GM18909 (cell line): Measurements from ENCODE around the gene EOGT.
A peak's percentile ranks its signal among the peaks of the same experiment; 100 is the strongest.

Experiments used
- ATAC-seq: cut with Tn5 transposase; IDR thresholded peaks from one replicate; pipeline ENCODE4 v1.9.1; 2021; ENCODE audit warnings: mild to moderate bottlenecking; ENCODE audit not compliant: unreplicated experiment, poor library complexity

EOGT gene

DNA sequence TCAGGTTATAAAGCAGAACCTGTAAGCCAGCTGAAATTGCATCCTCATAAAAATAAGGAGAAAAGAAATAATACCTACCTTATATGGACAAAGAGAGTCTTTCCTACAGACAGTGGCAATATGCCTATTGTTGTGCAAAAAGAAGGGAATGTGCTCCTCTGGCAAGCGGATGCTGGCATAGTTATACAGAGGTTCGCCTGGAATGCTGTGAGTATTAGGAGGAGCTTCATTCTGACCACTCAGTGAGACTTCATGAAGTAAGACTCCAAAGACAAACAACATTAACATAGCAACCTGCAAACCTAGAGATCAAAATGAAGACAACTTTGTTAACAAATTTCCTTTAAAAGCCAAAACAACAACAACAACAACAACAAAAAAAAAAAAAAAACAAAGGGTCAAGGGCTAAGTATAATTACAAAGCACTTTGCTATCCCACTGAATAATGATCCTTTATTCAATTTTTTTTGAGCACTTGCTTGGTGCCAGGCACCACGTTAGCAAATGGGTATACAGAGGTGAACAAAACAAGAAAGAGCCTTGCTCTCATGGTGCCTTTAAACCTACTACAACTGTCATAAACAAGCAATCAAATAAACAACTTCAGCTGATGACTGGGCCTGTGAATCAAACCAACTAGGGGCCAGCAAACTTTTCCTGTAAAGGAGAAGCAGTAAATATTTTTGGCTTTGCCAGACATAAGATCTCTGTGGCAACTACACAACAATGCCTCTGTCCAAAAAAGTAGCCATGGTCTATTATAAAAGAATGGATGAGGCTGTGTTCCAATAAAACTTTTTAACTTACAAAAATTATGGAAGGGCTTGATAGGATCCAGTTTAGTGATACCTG lies 3.7 kb downstream of the EOGT start:
- ATAC-seq = no peak

DNA sequence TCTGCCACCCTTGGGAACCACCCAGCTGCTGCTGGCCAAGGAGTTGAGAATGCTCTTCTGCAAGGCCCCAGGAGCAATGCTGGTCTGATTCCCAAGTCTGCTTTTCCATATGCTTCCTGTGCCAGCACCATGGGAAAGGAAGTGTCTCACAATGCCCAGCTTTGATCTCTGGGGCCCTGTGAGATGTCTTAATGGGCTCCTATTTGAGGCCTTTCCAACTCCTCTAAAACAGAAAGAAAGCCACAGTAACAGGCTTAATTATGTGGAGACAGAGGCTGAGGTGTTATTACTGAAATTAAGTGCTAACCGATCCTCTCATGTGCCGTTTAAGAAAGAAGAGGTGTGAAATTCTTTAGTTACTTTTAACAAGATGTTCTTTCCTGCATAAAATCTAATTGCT lies 4.5 kb downstream of the EOGT start:
- ATAC-seq = no peak

DNA sequence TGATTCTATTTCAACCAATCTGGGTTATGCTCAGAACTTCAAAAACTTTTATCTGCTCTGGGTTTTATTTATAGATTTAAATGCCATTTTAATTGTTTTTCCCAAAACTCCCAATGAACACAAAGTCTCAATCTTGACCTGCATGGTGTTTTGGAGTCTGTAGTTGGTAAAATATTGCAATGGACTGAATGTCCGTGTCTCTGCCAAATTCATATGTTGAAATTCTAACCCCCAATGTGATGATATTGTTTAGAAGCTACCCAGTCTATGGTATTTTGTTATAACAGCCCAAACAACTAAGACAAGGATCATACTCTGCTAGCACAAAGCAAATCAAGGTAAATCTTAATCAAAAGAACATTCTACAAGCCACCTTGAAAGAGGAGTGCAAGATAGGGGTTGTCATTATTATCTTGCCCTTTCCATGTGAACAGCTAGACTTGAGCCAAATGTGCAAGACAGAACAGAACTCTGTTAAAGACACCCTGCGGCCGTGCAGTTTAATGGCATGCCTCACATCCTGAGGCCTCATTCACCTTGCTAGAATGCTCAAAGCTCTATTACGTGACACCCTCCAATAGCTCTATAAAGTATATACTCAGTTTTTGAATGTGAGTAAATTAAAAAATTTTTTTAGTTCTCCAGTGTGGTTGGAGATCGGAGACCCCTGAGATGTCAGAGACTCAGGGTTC lies 7.5 kb downstream of the EOGT start:
- ATAC-seq = no peak

- no peak for ATAC-seq
Measured at GRCh38 chr3:69005071-69005790, 8.3 kb downstream of the EOGT start.

GRCh38 chr3:69004138-69004537 lies 9.3 kb downstream of the EOGT start:
- no peak for ATAC-seq

DNA sequence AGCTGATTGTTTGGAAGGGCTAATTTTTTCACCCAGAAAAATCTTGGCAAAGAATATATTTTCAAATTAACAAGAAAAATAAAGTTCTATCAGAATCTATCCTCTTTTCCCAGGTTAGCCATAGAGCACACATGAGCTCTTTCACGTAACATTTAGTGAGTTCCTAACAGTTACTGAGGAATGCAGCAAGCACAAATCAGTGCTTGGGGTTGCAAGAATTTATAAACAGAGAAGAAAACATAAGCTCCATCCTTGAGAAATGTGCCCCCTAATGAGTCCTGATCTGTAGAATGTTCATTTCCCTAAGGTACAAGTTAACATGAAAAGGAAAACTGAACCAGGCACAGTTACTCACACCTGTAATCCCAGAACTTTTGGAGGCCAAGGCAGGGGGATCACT lies 13.9 kb downstream of the EOGT start:
- ATAC-seq = no peak

GRCh38 chr3:68999158-68999557 lies 14.3 kb downstream of the EOGT start:
- no peak for ATAC-seq

DNA sequence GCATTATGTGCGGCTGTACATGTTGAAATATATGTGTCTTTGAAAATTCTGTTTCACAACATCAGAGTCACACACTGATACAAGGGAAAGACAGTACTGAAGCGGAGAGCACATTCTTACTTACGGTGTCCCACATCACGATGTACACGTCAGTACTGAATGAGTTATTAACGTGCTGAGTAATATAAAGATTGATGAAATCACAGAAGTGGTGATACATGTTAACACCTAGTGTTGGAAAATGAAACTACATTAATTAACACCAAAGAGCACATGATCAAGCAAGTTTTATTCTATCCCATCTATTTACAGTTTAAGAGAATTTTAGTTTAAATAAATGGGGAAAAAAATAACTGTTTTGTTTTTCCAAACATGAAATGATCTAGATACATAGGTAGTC lies 15.6 kb downstream of the EOGT start:
- ATAC-seq = no peak

DNA sequence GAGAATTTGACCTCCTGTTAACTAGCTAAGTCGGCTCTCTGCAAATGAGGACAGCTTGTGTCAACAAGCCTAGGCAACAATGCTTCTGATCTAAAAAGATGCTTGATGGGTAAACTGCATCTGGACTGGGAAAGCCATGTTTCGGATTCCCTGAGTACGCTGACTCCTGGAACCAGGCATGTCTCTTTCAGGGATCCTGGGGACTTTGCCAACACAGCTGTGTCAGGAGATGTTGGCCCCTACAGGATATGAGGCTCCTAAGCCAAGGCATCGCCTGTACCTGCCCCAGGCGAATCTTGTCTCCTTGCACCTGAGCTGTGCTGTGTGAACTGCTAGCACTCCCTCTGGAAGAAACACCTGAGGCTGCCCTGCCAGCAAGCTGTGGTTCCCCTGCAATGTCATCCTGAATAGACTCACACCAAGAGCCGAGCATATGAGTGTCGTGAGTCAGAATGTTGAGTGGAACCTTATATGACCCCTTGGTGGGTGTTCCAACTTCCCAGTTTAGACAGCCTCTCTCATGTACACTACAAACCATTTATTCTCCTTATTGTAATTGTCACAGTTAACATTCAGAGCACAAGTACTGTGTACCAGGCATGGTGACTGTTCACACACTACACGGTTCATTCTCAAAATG lies 17.0 kb downstream of the EOGT start:
- ATAC-seq = no peak

DNA sequence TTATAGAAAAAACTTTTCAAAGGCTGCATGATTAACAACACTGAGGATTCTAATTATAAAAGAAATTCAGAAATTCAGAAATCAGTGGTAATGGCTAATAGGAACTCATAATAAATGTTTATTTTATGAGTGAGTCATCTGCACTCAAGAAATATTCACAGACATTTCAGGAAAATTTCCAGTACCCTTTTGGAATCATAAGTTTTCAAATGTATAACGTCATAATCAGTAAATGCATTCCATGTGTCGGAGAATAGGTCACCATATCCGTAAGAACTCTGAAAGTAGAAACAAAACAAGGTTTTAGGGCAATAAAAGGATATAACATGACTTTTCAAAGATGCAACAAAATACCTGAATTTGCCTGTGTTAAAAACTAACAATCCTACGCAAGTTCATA lies 24.7 kb downstream of the EOGT start:
- ATAC-seq = no peak

DNA sequence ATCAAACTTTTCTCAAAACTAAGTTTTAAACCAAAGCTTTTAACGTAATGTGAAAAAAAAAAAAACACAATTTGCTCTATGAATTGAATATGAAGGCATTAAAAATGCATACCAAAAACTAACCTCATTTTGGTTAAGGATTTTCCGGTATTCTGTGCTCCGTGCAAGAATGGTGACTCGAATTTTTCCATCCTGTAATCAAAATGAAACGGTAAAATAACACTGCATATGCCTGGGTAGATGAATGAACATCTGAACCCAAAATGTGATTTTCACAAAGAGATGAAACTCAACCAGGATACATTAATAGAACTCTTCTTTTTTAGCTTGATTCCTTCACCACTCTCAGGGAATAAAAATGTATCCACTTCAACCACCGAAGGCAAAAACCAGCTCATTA lies 26.2 kb downstream of the EOGT start:
- no peak for ATAC-seq

DNA sequence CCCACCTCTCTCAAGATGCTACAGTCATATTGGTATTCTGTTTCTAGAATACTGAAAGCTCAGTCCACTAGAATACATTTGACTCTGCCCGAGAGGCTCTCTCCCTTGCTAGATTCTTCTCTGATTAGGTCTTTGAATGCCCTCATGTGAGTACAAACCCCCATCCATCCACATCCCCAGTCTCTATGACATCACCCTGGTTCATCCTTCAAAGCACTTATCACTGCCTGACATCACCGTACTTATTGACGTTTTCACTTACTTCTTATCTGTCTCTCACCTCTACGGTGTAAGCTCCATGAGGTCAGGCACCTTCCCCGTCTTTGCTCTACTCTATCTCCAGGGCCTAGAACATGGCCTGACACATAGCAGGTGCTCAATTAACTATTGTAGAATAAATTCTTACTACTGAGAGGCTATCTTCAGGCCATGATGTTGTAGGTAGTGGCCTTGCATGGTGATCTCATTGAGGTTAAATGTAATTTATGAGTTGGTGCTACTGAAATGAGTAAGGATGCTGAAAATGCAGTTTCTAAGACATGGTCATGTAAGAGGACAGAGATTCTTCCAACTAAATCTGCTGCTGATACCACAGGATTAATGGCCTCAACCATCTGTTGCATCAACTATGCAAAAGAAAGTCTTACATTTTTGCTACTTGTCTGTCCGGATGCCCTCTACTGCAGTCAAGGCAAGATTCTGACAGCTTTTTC lies 26.8 kb downstream of the EOGT start:
- no peak for ATAC-seq

- ATAC-seq = no peak
Measured at GRCh38 chr3:68985146-68985790, 28.2 kb downstream of the EOGT start.

DNA sequence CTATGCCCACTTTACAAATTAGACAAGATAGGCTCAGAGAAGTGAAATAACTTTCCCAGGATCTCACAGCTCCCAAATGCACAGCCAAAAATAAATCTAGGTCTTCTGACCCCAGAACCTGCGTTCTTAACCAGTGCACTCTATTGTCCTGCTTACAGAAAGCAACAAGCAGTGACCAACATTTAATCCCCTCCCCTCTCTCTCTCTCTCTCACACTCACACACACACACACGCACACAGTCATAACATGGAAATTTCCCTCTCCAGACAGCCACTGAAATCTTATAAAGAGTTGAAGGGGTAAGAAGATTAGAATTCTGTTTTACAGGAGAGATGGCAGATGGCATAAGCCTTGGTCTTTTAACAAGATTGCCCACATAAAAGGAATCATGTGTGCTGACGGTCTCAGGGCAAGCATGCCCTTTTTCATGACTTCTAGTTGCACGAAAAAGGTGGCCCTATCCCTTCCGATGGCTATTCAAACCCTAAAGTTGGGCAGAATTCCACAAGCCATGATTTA lies 29.4 kb downstream of the EOGT start:
- no peak for ATAC-seq

GRCh38 chr3:68977486-68978167 lies 35.9 kb downstream of the EOGT start:
- ATAC-seq = no peak

GRCh38 chr3:68974711-68975110 lies 38.8 kb downstream of the EOGT start:
- no peak for ATAC-seq

DNA sequence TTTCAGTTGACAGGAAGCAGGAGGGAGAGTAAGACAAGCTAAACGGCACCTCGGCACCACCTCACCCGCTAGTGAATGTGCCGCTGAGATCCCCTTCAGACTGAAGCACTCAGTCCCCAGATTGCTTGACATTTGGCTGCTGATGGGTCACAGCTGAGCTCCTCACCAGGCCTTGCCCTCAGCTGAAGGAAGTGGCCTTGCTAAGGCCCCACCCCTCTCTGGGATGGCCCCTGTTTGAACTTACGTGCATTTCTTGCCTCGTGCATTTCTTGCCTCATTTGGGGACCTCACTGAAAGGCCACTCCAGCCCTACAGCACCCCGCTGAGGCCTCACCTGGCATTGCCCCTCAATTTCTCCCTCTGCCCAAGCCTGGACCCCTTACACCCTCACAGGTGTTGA lies 39.8 kb downstream of the EOGT start:
- no peak for ATAC-seq

GRCh38 chr3:68972358-68972979 lies 41.0 kb downstream of the EOGT start:
- ATAC-seq = peak; percentile 86
